DND-41 (cell line): ENCODE measurements around the gene PIEZO1.

Experiments
- EZH2 ChIP-seq: IDR thresholded peaks from 3 replicates; pipeline ENCODE4 v1.6.1; 2012; ENCODE audit warnings: borderline replicate concordance, low read depth, mild to moderate bottlenecking, moderate library complexity, low read length, inconsistent platforms; ENCODE audit not compliant: severe bottlenecking
- TF ChIP-seq, protein P1 (sequence below): IDR thresholded peaks from 2 replicates; pipeline ENCODE4 v1.5.1; 2012; ENCODE audit warnings: borderline replicate concordance, low read length, moderate library complexity, mild to moderate bottlenecking; ENCODE audit not compliant: poor library complexity, severe bottlenecking; ENCODE audit errors: extremely low read depth

DNA sequence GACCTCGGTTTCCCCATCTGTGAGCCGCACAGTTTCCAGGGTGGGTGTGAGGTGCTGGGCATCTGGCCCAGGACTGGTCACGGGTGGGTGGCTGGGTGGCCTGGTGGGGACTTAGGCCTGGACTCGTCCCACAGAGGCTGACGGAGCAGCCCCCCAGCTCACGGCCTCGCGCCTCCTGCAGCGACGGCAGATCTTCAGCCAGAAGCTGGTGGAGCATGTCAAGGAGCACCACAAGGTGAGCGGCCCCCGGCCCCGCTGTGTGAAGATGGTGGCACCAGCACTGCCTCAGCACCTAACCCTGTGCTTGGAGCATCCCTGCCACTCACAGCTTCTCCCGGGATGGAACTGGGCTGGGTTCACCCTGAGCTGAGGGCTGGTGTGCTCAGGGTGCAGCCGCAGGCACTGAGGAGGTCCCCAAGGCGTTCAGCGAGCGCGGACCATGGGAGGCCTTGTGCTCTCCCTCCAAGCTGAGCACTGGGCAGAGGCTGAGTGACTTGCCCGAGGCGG is 20.9 kb upstream of the PIEZO1 start:
- TF ChIP-seq, protein P1, sequence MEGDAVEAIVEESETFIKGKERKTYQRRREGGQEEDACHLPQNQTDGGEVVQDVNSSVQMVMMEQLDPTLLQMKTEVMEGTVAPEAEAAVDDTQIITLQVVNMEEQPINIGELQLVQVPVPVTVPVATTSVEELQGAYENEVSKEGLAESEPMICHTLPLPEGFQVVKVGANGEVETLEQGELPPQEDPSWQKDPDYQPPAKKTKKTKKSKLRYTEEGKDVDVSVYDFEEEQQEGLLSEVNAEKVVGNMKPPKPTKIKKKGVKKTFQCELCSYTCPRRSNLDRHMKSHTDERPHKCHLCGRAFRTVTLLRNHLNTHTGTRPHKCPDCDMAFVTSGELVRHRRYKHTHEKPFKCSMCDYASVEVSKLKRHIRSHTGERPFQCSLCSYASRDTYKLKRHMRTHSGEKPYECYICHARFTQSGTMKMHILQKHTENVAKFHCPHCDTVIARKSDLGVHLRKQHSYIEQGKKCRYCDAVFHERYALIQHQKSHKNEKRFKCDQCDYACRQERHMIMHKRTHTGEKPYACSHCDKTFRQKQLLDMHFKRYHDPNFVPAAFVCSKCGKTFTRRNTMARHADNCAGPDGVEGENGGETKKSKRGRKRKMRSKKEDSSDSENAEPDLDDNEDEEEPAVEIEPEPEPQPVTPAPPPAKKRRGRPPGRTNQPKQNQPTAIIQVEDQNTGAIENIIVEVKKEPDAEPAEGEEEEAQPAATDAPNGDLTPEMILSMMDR = no peak
- no peak for TF ChIP-seq EZH2
